HCT116 (cell line): Measurements from ENCODE around the gene CERS6. TPM values are rescaled to one million over a fixed set of nuclear protein-coding genes. Genes with fewer than 3 reads are reported as not detected.

Experiments
- ATAC-seq: fragments of 200-7000 bp; cut with Tn5 transposase; 2 replicates; pipeline ENCODE4 v1.9.1; 2020; ENCODE audit warnings: mild to moderate bottlenecking, moderate library complexity
- BruUV-seq: library from RNA; stranded (reverse); fragments of 400-500 nt; replicated peaks from 2 replicates; lab custom pipeline; 2021; lab: Mats Ljungman, UMichigan
- CTCF ChIA-PET: fragments of 300-600 bp; sonication (Branson Sonifier 250); formaldehyde crosslinking; loops from one replicate; lab custom pipeline; 2021; ENCODE audit warnings: antibody characterized with exemption; lab: Charles Lee
- POLR2A ChIA-PET: fragments of 300-600, 350-600 bp; sonication (Branson Sonifier 250); formaldehyde crosslinking; loops from one replicate; lab custom pipeline; 2021; ENCODE audit warnings: antibody characterized with exemption; lab: Charles Lee
- RAD21 ChIA-PET, 2 experiments: fragments of 300-600 bp; sonication (Branson Sonifier 250); formaldehyde crosslinking; loops; one replicate each; lab custom pipeline; 2023; ENCODE audit warnings: low total read pairs in 2 of 2; ENCODE audit not compliant: uncharacterized antibody in 2 of 2, unreplicated experiment in 2 of 2, low non-redundant PET in 1 of 2; lab: Charles Lee
- DNase-seq: peaks from one replicate; pipeline ENCODE4 v3.0.0-alpha.2; 2010; ENCODE audit warnings: low read depth, low spot score
- H2AFZ ChIP-seq: fragments of 200-600 bp; shearing (Covaris generic), sonication (generic); 2 replicates; pipeline ENCODE4 v1.6.1; 2017; ENCODE audit warnings: low read depth, mixed run types, mixed read lengths, antibody characterized with exemption, low read length; ENCODE audit not compliant: poor library complexity, severe bottlenecking
- H3K27ac ChIP-seq: 2 replicates; pipeline ENCODE4 v1.5.1; 2012; ENCODE audit warnings: low read depth, low read length
- H3K27me3 ChIP-seq: fragments of 200-600 bp; sonication (generic); 2 replicates; pipeline ENCODE4 v1.6.1; 2016; ENCODE audit warnings: mixed run types, low read length, mixed read lengths; ENCODE audit not compliant: insufficient read depth
- H3K36me3 ChIP-seq, 2 experiments: fragments of 200-500 bp in 1 of 2; fragments of 200-600 bp in 1 of 2; sonication (Bioruptor generic) in 1 of 2; sonication (generic) in 1 of 2; 2 replicates each; pipeline versions ENCODE4 v1.5.1 to v1.6.1; 2014 to 2016; ENCODE audit warnings: low read length in 2 of 2, inconsistent platforms in 1 of 2, mixed read lengths in 1 of 2, mixed run types in 1 of 2; ENCODE audit not compliant: insufficient read depth in 2 of 2, control insufficient read depth in 1 of 2
- H3K4me1 ChIP-seq, 2 experiments: fragments of 200-600 bp in 1 of 2; sonication (generic) in 1 of 2; 2 replicates each; pipeline versions ENCODE4 v1.5.1 to v1.6.1; 2012 to 2017; ENCODE audit warnings: low read length in 2 of 2, inconsistent platforms in 1 of 2, mild to moderate bottlenecking in 1 of 2, mixed read lengths in 1 of 2, mixed run types in 1 of 2, moderate library complexity in 1 of 2; ENCODE audit not compliant: insufficient read depth in 2 of 2, control insufficient read depth in 1 of 2
- H3K4me2 ChIP-seq: fragments of 200-600 bp; sonication (generic); 2 replicates; pipeline ENCODE4 v1.6.1; 2017; ENCODE audit warnings: mixed run types, low read length, mixed read lengths
- H3K4me3 ChIP-seq, 2 experiments: fragments of 200-600 bp in 1 of 2; sonication (generic) in 1 of 2; replicated peaks in 1 of 2; 2 replicates each; pipeline ENCODE4 v1.5.1; 2011 to 2016; ENCODE audit warnings: low read length in 2 of 2, control low read depth in 1 of 2, low read depth in 1 of 2, mild to moderate bottlenecking in 1 of 2, mixed read lengths in 1 of 2, mixed run types in 1 of 2
- H3K79me2 ChIP-seq: fragments of 200-600 bp; sonication (generic); 2 replicates; pipeline ENCODE4 v1.6.1; 2017; ENCODE audit warnings: mild to moderate bottlenecking, mixed run types, low read length, moderate library complexity, mixed read lengths; ENCODE audit not compliant: insufficient read depth
- H3K9ac ChIP-seq: fragments of 200-600 bp; sonication (generic); 2 replicates; pipeline ENCODE4 v1.6.1; 2016; ENCODE audit warnings: low read length, mixed read lengths
- H3K9me2 ChIP-seq: fragments of 200-600 bp; sonication (generic), shearing (Covaris generic); 2 replicates; pipeline ENCODE4 v1.6.1; 2017; ENCODE audit warnings: mixed run types, mild to moderate bottlenecking, moderate library complexity; ENCODE audit not compliant: insufficient read depth
- H3K9me3 ChIP-seq, 2 experiments: fragments of 200-500 bp in 1 of 2; fragments of 200-600 bp in 1 of 2; sonication (Bioruptor generic) in 1 of 2; sonication (generic) in 1 of 2; 2 replicates each; pipeline ENCODE4 v1.6.1; 2014 to 2017; ENCODE audit warnings: low read length in 2 of 2, mixed read lengths in 2 of 2, inconsistent platforms in 1 of 2, low read depth in 1 of 2, mild to moderate bottlenecking in 1 of 2, mixed run types in 1 of 2, moderate library complexity in 1 of 2; ENCODE audit not compliant: control insufficient read depth in 1 of 2, insufficient read depth in 1 of 2
- H4K20me1 ChIP-seq: fragments of 200-600 bp; sonication (generic), shearing (Covaris generic); 2 replicates; pipeline ENCODE4 v1.6.1; 2017; ENCODE audit warnings: mixed run types, mild to moderate bottlenecking, moderate library complexity; ENCODE audit not compliant: insufficient read depth
- EGR1 ChIP-seq: IDR thresholded peaks from 2 replicates; pipeline ENCODE4 v1.6.1; 2012; ENCODE audit warnings: low read depth
- EZH2 ChIP-seq: fragments of 200-600 bp; sonication (generic); IDR thresholded peaks from 2 replicates; pipeline ENCODE4 v1.6.1; 2017; ENCODE audit warnings: antibody characterized with exemption, mixed run types
- EZH2phosphoT487 ChIP-seq: fragments of 200-600 bp; IDR thresholded peaks from 2 replicates; pipeline ENCODE4 v1.6.1; 2018; ENCODE audit warnings: antibody characterized with exemption, borderline replicate concordance
- FOSL1 ChIP-seq: IDR thresholded peaks from 2 replicates; pipeline ENCODE4 v1.6.1; 2012; ENCODE audit warnings: low read depth
- JUND ChIP-seq: IDR thresholded peaks from 2 replicates; pipeline ENCODE4 v1.6.1; 2012
- POLR2AphosphoS5 ChIP-seq: IDR thresholded peaks from 2 replicates; pipeline ENCODE4 v1.6.1; 2011; ENCODE audit warnings: mild to moderate bottlenecking, low read depth, low read length, moderate library complexity
- ZNF274 ChIP-seq: fragments of 200-500 bp; sonication (Bioruptor generic); IDR thresholded peaks from 2 replicates; pipeline ENCODE4 v1.6.1; 2014; ENCODE audit warnings: mild to moderate bottlenecking, low read depth, low read length, inconsistent platforms
- intact Hi-C: fragments of 100-400 bp; cut with micrococcal nuclease; formaldehyde crosslinking; loops from 2 replicates; pipeline ENCODE4 v1.10.0; 2022
- total RNA-seq: library from RNA; stranded (reverse); gene quantifications from one replicate; pipeline ENCODE4 v1.2.1, GENCODE V29; 2021; ENCODE audit not compliant: unreplicated experiment
- TF ChIP-seq, protein P1 (sequence below): IDR thresholded peaks from 2 replicates; pipeline ENCODE4 v1.6.1; 2012; ENCODE audit warnings: low read depth

The CERS6 gene
- total RNA-seq, 1 experiment from 2014 or later = 37.0 TPM

DNA sequence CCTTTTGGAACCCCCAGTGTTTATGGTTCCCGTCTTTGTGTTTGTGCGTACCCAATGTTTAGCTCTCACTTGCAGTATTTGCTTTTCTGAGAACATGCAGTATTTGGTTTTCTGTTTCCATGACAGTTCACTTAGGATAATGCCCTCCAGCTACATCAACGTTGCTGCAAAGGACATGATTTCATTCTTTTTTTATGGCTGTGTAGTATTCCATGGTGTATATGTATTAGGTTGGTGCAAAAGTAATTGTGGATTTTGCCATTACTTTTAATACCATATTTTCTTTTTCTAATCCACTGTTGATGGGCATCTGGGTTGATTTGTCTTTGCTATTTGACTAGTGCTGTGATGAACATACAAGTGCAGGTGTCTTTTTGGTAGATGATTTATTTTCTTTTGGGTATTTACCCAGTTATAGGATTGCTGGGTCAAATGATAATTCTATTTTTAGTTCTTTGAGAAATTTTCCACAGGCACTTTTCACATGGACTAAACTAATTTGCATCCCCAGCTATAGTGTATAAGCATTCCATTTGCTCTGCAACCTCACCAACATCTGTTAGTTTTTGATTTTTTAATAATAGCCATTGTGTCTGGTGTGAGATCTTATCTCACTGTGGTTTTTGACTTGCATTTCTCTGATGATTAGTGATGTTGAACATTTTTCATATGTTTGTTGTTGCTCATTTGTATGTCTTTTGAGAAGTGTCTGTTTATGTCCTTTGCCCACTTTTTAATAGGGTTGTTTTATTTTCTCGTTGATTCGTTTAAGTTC lies 63.6 kb downstream of the CERS6 start:
- BruUV-seq = no TSS peak
- intact Hi-C loops = no loop called here
- CTCF ChIA-PET = no interaction called here

More for the DNA sequence above, 63.6 kb downstream of the CERS6 start:
- ChIA-PET POLR2A (no interaction called here), RAD21 (interaction anchor here in 1 of 2 experiments (0.6 kb wide), 1 partner anchor 81 kb away, joined by 3 read pairs; no protein-coding TSS in a partner anchor)
- H3K4me2 ChIP-seq = no peak overlapping the region
- DNase-seq (no peak), ATAC-seq (no peak)
- H3K4me1 ChIP-seq = peaks cover 0 to 6% of the 10 kb centered on the region in 2 experiments; a peak in 1 of 4 replicates
- no peak overlapping the region for H3K4me3 ChIP-seq
- peaks cover 75% of the 10 kb centered on the region for H3K79me2 ChIP-seq
- TF ChIP-seq EZH2phosphoT487 (no peak), EGR1 (no peak), POLR2AphosphoS5 (no peak), JUND (no peak), FOSL1 (no peak), EZH2 (no peak), ZNF274 (no peak)
- TF ChIP-seq, protein P1, sequence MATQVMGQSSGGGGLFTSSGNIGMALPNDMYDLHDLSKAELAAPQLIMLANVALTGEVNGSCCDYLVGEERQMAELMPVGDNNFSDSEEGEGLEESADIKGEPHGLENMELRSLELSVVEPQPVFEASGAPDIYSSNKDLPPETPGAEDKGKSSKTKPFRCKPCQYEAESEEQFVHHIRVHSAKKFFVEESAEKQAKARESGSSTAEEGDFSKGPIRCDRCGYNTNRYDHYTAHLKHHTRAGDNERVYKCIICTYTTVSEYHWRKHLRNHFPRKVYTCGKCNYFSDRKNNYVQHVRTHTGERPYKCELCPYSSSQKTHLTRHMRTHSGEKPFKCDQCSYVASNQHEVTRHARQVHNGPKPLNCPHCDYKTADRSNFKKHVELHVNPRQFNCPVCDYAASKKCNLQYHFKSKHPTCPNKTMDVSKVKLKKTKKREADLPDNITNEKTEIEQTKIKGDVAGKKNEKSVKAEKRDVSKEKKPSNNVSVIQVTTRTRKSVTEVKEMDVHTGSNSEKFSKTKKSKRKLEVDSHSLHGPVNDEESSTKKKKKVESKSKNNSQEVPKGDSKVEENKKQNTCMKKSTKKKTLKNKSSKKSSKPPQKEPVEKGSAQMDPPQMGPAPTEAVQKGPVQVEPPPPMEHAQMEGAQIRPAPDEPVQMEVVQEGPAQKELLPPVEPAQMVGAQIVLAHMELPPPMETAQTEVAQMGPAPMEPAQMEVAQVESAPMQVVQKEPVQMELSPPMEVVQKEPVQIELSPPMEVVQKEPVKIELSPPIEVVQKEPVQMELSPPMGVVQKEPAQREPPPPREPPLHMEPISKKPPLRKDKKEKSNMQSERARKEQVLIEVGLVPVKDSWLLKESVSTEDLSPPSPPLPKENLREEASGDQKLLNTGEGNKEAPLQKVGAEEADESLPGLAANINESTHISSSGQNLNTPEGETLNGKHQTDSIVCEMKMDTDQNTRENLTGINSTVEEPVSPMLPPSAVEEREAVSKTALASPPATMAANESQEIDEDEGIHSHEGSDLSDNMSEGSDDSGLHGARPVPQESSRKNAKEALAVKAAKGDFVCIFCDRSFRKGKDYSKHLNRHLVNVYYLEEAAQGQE = no peak
- H3K9me3 ChIP-seq = no peaks in the 10 kb centered on the region
- H4K20me1 ChIP-seq = peaks cover 10% of the 10 kb centered on the region; the same call in 1 of the 2 replicates
- no peak overlapping the region for H2AFZ ChIP-seq
- no peaks in the 10 kb centered on the region for H3K36me3 ChIP-seq
- no peak overlapping the region for H3K9ac ChIP-seq
- no peaks in the 10 kb centered on the region for H3K27me3 ChIP-seq
- no peaks in the 10 kb centered on the region for H3K9me2 ChIP-seq
- H3K27ac ChIP-seq = no peak overlapping the region
